Measurements from ENCODE around the gene GCDH.
A peak's percentile ranks its signal among the peaks of the same experiment; 100 is the strongest.
"Not testable (repeated sequence)": the region's sequence is repeated elsewhere in the genome, so short reads cannot be mapped to it uniquely, and the experiment has no call there.

Gene GCDH

DNA sequence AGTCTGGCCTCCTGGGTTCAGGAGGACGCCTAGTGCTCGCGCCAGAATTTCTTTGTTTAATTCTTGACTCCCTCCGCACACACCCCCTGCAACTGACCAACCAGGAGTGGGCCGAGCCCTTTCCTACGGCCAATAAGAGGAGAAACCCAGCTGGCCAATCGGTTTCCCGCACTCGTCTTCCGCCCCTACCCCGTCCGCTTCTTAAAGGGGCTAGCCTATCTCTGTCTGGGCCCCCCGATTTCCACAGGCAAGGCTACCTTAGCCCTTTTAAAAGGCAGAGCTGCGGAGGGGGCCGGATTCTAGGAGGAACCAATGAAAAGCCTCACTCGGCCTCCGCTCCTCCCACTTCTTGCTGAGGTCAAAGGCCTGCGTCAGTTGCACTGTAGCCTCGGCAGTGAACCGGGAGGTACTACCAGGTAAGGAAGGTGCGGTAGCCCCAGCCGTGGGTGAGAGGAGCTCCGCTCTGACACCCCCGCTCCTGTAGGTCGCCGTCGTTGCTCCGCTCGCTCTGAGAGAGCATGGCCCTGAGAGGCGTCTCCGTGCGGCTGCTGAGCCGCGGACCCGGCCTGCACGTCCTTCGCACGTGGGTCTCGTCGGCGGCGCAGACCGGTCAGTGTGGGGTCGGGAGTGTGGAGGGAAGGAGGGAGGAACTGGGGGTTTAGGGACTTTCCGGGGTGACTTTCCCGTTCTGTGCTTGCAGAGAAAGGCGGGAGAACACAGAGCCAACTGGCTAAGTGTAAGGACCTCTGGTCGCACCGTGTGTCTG, at the start of gene GCDH:
Gene GCDH, plus strand, starts transcription at position 374 of the 766 bp plus-strand sequence. Its CDS starts 145 bp downstream, at position 519.
- peak; percentile 98 for DNase-seq
- in situ Hi-C loops (cut with HindIII; ENCODE audit: low pct_ligation_motif_present, low pct_unique_long_range_greater_than_20kb, low sequenced_read_pairs), result no loop called here

GRCh38 chr19:12842511-12842910, 48.4 kb upstream of the GCDH start:
- no peak for DNase-seq
- in situ Hi-C loops (cut with HindIII; ENCODE audit: low pct_ligation_motif_present, low pct_unique_long_range_greater_than_20kb, low sequenced_read_pairs), result no loop called here

DNA sequence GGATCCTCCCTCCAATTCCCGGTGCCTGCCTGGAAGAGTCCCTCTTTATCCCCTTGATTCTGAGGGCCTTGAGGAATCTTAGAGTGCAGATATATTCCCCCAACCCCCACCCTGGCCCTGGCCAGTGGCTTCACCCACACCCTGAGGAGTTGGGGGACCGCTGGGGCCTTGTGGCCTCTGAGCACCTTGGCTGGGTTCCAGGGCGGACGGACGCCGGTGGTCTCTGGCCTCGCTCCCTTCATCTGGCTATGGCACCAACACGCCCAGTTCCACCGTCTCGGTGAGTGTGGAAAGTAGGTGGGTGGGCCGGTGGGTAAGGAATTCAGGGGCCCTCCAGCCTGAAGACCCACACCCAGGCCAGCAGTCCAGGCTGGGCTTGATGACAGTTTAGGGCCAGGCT, 47.6 kb upstream of the GCDH start:
- DNase-seq, result no peak
- in situ Hi-C loops (cut with HindIII; ENCODE audit: low pct_ligation_motif_present, low pct_unique_long_range_greater_than_20kb, low sequenced_read_pairs), result no loop called here

- in situ Hi-C loops (cut with HindIII; ENCODE audit: low pct_ligation_motif_present, low pct_unique_long_range_greater_than_20kb, low sequenced_read_pairs), result no loop called here
- no peak for DNase-seq
These were observed 46.8 kb upstream of the GCDH start for GRCh38 chr19:12843999-12844732.

DNA sequence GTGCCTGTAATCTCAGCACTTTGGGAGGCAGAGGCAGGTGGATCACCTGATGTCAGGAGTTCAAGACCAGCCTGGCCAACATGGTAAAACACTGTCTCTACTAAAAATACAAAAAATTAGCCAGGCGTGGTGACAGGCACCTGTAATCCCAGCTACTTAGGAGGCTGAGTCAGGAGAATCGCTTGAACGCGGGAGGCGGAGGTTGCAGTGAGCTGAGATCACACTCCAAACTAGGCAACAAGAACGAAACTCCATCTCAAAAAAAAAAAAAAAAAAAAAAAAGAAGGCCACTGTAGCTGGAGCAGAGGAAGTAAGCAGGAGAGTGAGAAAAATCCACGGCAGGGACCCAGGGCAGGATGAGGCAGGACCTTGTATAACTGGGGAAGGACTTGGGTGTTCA, 44.3 kb upstream of the GCDH start:
- in situ Hi-C loops (cut with HindIII; ENCODE audit: low pct_ligation_motif_present, low pct_unique_long_range_greater_than_20kb, low sequenced_read_pairs); DNase-seq: not testable (repeated sequence)

GRCh38 chr19:12847159-12848139, 43.5 kb upstream of the GCDH start:
- peak; percentile 76 for DNase-seq

DNA sequence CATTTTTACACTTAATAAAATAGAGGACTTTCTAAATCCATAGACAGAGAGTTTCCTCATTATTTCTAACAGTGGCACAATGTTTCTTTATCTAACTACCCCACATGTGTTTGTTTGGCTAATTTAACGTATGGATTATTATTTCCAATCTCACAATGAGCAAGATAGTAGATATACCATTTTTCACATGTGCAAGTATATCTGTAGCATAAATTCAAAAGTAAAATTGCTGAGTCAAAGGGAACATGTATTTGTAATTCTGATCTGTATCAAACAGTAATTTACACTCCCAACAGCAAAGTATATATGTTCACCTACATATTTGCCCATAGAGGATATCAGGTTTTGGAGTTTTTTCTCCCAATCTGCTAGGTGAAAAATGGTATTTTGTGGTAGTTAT, 34.3 kb upstream of the GCDH start:
- in situ Hi-C loops (cut with HindIII; ENCODE audit: low pct_ligation_motif_present, low pct_unique_long_range_greater_than_20kb, low sequenced_read_pairs), result no loop called here
- DNase-seq, result no peak

More at GRCh38 chr19:12847159-12848139, 43.5 kb upstream of the GCDH start:
- in situ Hi-C loops (cut with HindIII; ENCODE audit: low pct_ligation_motif_present, low pct_unique_long_range_greater_than_20kb, low sequenced_read_pairs), result no loop called here

DNA sequence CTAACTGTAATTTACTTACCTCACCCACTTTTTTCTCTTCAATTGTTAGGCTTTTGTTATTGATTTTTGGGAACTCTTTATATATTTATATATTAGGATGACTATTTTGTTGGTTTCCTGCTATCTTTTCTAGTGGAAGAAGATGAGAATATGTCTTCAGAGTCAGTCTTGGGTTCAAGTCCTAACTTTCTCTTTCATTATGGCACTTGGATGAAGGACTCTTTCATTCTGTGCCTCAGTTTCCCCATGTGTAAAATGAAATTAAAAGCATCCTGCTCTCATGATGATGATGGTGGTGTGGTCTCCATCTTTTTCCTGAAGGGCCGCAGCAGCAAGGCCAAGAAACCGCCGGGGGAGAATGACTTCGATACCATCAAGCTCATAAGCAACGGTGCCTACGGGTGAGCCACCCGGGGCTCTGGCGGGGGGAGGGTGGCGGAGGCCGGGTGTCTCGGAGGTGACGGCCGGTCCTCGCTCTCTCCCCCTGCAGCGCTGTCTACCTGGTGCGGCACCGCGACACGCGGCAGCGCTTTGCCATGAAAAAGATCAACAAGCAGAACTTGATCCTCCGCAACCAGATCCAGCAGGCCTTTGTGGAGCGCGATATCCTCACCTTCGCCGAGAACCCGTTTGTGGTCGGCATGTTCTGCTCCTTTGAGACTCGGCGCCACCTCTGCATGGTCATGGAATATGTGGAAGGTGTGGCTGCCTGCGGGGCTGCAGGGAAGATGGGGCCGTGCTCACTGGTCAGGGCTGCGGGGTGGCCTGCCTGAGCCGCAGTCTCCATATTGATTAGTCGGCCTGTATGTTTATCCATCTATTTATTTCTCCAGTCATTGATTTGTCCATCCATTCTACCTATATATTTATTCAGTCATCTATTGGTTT, 32.7 kb upstream of the GCDH start:
- in situ Hi-C loops (cut with HindIII; ENCODE audit: low pct_ligation_motif_present, low pct_unique_long_range_greater_than_20kb, low sequenced_read_pairs), result no loop called here
- no peak for DNase-seq

GRCh38 chr19:12859546-12859945, 31.4 kb upstream of the GCDH start:
- no peak for DNase-seq
- in situ Hi-C loops (cut with HindIII; ENCODE audit: low pct_ligation_motif_present, low pct_unique_long_range_greater_than_20kb, low sequenced_read_pairs), result no loop called here

- in situ Hi-C loops (cut with HindIII; ENCODE audit: low pct_ligation_motif_present, low pct_unique_long_range_greater_than_20kb, low sequenced_read_pairs), result no loop called here
- no peak for DNase-seq
These were observed 26.8 kb upstream of the GCDH start for GRCh38 chr19:12864143-12864542.

DNA sequence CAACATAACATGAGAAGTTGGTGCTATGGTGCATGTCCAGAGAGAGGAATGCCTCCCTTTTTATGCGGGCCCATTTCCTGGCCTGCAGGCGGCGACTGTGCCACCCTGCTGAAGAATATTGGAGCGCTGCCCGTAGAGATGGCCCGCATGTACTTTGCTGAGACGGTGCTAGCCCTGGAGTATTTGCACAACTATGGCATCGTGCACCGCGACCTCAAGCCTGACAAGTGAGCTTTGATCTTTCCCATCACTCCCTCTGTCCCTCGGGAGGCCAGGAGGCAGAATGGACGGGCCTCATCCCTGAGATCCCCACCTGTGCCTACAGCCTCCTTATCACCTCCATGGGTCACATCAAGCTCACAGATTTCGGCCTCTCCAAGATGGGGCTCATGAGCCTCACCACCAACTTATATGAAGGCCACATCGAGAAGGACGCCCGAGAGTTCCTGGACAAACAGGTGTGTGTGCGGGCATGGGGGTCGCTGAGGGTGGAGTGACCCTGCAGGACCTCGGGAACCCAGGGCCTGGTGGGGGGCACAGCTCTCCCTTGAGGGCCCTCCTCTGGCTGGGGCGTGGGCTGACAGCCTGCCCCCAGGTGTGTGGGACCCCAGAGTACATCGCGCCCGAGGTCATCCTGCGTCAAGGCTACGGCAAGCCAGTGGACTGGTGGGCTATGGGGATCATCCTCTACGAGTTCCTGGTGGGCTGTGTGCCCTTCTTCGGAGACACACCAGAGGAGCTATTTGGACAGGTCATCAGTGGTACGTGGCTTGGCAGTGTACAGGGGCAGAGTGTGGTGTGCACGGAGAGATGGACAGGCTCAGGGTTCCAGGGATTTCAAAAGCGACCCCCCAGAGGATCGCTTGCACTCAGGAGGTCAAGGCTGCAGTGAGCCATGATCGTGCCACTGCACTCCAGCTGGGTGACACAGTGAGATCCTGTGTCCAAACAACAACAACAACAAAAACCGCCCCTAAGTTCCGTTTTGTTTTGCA, 25.9 kb upstream of the GCDH start:
- no peak for DNase-seq
- in situ Hi-C loops (cut with HindIII; ENCODE audit: low pct_ligation_motif_present, low pct_unique_long_range_greater_than_20kb, low sequenced_read_pairs), result no loop called here

GRCh38 chr19:12865746-12866415, 25.1 kb upstream of the GCDH start:
- DNase-seq, result no peak
- in situ Hi-C loops (cut with HindIII; ENCODE audit: low pct_ligation_motif_present, low pct_unique_long_range_greater_than_20kb, low sequenced_read_pairs), result no loop called here

- DNase-seq, result no peak
- in situ Hi-C loops (cut with HindIII; ENCODE audit: low pct_ligation_motif_present, low pct_unique_long_range_greater_than_20kb, low sequenced_read_pairs), result no loop called here
These were observed 24.4 kb upstream of the GCDH start for GRCh38 chr19:12866416-12867119.

DNA sequence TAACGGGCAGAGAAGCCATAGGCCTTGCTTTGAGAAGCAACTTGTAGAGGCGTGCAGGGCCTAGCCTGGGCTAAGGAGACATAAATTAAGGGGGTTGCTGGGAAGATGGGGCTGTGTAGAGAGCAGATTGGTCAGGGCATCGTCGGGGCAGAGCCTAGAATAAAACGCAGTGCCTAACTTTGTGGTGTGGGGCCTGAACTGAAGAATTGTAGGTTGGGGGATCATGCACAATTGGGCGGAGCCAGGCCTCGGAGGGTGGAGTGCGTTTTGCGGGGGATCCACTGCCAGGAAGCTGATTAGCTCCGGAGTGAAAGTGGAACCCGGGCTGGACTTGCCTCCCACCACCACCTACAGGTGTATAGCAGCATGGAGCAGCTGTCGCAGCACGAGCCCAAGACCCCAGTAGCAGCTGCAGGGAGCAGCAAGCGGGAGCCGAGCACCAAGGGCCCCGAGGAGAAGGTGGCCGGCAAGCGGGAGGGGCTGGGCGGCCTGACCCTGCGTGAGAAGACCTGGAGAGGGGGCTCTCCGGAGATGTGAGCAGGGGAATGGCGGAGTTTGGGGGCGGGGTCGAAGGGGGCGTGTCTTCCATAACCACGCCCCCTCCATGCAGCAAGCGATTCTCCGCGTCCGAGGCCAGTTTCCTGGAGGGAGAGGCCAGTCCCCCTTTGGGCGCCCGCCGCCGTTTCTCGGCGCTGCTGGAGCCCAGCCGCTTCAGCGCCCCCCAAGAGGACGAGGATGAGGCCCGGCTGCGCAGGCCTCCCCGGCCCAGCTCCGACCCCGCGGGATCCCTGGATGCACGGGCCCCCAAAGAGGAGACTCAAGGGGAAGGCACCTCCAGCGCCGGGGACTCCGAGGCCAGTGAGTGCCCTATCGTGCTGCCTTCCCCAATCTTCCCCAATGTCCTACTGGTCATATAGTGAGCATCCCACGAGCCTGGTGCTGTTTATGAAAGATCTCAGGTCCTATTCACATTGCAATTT, 23.6 kb upstream of the GCDH start:
- DNase-seq, result peak; percentile 23
- in situ Hi-C loops (cut with HindIII; ENCODE audit: low pct_ligation_motif_present, low pct_unique_long_range_greater_than_20kb, low sequenced_read_pairs), result no loop called here
